Activated T-helper 17 cell treated with anti-CD3 and anti-CD28 coated beads, Interleukin-2, amount 50 U/mL, for 72 hours (primary cell): ENCODE data around the gene SMURF1. TPM values are rescaled to one million over a fixed set of nuclear protein-coding genes. Genes with fewer than 3 reads are reported as not detected.

ENCODE experiments used
- total RNA-seq, 2 donors: library from RNA; stranded (reverse); gene quantifications; one replicate each; pipeline ENCODE4 v1.2.3, GENCODE V29; 2022

Gene SMURF1
- total RNA-seq, 2 donors from 2014 or later, result 23.0 to 26.0 TPM

Other genes with a start within 250 kb of the SMURF1 start
- gene KPNA7, start 64.0 kb upstream of the SMURF1 start, total RNA-seq, result not detected
- gene MYH16, start 128.7 kb upstream of the SMURF1 start, total RNA-seq, result not detected
- gene ARPC1A, start 181.8 kb upstream of the SMURF1 start, total RNA-seq, result 10 to 100 TPM; 47.4 to 74.1 TPM
- 100 to 1,000 TPM; 223 to 410 TPM for gene ARPC1B, start 230.6 kb upstream of the SMURF1 start, total RNA-seq